NK-92 (cell line): ENCODE data around the gene SVIL.

ENCODE experiments used
- DNase-seq: peaks from one replicate; lab custom pipeline; 2025; ENCODE audit not compliant: unreplicated experiment; lab: John Stamatoyannopoulos, UW

The SVIL gene, protein sequence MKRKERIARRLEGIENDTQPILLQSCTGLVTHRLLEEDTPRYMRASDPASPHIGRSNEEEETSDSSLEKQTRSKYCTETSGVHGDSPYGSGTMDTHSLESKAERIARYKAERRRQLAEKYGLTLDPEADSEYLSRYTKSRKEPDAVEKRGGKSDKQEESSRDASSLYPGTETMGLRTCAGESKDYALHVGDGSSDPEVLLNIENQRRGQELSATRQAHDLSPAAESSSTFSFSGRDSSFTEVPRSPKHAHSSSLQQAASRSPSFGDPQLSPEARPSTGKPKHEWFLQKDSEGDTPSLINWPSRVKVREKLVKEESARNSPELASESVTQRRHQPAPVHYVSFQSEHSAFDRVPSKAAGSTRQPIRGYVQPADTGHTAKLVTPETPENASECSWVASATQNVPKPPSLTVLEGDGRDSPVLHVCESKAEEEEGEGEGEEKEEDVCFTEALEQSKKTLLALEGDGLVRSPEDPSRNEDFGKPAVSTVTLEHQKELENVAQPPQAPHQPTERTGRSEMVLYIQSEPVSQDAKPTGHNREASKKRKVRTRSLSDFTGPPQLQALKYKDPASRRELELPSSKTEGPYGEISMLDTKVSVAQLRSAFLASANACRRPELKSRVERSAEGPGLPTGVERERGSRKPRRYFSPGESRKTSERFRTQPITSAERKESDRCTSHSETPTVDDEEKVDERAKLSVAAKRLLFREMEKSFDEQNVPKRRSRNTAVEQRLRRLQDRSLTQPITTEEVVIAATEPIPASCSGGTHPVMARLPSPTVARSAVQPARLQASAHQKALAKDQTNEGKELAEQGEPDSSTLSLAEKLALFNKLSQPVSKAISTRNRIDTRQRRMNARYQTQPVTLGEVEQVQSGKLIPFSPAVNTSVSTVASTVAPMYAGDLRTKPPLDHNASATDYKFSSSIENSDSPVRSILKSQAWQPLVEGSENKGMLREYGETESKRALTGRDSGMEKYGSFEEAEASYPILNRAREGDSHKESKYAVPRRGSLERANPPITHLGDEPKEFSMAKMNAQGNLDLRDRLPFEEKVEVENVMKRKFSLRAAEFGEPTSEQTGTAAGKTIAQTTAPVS (N-terminal part only)

DNA sequence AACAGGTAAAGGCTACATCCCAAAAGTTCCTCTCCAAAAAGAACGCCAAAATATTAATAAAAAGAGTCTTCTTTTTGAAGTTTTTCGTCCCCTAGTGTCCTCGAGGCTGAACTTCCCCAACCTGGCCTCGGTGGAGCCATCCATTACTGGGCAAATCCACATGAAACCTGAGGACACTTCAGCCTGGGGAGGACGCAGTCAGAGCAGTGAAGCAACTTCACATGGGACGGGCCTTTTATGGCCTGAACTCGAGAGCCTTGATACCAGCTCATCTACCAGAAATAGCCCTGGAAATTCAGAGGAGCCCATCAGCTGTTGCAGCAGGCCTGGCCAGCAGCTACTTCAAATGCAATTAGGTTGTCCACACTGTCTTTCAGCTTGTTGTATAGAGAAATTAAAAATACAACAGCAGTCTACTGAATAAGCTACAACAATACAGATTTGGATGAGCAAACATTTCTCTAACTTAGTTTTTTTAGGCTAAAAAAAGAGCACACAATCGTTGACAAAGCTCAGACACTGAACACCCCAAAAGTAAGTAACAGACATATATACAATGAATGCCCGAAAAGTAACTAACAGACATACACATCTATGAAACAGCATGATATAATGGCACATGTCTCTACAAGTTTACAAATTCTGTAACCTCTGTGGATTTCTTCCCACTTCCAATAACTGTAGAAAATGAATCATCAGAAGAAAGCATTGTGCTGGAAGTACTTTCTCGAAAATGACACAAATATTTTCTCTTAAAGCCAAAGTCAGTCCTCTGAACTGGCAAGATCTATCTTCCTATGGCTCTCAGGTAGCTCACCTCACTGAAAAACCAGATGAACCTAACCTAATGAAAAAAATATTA is at the start of gene SVIL:
TSS of gene SVIL (minus strand) at position 208 of the 862 bp plus-strand sequence. CDS start 79,913 bp downstream, outside the sequence.
- no peak for DNase-seq

DNA sequence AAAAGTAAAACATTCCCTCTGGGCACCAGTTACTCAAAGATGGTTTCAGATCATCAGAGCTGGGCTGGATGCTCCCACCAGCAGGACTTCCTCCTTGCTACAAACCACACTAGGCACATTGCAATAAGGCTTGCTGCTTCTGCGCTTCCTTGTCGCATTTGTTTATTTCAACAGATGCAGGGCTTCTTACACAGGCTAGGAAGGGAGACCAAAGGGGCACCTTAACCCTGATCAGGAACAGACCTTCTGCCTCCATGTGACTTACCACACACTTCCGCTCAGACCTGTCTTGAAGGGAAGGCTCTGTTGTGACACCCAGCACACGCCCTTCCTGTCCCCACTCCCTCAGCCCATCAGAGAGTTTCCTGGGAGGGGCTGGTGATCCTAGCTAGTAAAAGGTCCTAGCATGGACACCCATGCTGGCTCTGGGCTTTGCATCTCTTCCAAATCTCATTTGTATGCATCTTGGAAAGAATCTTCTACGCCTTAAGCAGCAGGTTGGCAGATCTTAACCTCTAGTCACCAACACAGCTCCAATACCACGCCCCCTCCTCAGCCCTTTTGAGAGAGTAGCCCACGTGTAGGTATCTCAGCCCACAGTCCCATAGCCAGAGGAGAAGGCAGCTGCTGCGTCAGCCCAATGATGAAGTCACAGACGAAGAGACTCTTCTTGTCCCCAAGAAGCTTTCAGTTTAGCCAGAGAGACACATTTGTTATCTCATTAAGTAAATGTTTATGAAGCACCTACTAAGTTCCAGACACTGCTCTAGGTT is 47.1 kb upstream of the SVIL start:
- DNase-seq = no peak

DNA sequence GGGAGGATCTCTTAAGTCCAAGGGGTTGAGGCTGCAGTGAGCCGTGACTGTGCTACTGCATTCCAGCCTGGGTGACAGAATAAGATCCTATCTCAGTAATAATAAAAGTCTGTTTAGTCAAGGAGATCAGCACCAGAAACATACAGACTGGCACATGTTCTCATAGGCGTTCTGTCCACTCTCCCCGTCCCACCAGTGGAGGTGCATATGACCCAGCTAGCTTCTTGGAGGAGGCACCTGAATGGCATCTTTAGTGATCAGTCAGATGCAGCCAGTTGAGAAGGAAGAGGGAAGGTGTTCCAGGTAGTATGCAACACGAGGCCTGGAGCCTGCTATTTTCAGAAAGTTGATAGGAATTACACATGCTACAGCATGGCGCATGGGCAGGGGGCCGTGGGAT is 45.3 kb upstream of the SVIL start:
- no peak for DNase-seq

DNA sequence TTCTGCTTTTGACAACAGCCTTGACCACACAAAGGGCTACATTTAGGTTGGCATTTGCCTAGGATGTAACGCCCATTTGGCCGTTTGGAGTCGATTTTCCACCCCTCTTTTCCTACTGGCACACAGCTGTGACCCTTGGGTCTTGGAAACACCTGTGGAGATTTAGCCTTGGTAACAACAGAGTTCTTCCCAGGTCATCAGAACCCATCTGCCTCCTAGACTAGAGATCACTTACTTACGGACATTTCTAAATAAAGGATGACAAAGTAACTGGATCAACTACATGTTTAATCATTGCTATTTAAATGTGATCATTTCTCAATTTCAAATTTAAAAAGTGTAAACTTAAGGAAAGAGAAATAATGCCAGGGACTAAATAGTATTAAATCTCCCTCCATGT is 42.0 kb upstream of the SVIL start:
- no peak for DNase-seq

DNA sequence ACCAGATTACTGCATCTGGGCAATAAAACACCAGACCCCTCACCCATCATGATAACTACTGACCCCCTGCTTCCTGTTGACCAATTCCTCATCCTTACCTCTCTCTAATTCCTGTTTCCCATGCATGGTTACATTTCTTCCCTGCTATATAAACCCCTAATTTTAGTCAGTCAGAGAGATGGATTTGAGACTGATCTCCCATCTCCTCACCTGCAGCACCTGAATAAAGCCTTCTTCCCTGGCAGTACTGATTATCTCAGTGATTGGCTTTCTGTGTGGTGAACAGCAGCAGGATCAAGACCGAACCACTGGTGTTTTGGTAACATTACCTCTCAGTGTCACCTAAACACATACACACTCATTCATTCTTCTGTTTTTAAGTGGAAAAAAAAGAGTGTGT is 41.2 kb upstream of the SVIL start:
- DNase-seq = no peak

DNA sequence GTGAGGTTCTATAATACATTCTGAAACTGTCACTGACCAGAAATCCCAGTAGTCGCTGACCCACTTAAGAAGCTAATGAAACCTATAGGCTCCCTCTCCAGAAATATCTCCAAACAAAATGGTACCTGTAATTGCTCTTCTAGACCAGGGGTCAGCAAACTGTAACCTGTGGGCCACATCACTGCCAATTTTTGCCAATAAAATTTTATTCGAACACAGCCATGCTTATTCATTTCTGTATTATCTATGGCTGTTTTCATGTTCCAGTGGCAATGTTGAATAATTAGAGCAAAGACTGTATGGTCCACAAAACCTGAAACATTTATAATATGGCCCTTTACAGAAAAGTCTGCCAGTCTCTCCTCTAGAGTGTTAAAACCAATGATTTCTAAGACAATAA is 37.2 kb upstream of the SVIL start:
- DNase-seq = no peak

DNA sequence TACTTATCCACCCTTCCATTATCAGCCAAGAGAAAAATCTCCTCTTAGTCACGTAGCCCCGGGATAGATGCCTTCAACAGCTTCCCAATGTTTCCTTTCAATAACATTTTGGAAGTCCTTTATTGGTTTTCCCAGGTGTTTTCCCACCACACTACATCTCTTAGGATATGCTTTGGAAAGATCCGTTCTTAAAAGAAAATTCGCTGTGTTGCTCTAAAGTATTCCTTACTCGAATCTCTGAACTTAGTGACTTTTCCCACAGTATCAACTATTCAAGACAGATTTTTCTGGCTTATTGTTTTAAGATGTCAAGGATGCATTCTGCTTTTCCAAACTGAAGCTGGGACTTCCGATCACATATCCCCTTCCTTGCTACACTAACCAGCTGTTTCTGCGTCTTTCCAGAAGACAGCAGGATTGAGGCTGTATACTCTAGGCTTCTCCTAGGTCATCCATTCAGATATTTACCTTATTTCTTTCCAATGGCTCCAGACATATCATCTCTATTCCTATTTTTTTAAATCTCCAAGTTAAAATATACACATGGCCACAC is 36.5 kb upstream of the SVIL start:
- DNase-seq = no peak

DNA sequence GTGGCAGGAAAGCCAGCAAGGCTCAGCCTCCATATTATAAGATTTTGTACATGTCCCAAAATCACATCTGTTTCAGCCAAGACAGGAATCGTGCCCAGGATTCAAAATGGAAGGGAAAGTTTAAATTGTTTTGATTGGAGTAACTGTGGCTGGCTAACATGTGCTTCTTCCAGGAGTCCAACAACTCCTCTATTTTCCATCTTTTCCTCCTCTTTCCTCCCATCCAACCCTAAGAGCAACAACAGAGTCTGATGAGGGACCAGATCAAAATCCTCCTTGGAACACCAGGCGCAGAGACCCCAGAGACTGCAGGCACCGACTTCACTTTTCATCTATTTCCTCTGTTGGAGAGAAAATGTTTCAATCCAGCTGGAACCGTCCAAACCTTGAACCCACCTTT is 36.0 kb upstream of the SVIL start:
- no peak for DNase-seq

DNA sequence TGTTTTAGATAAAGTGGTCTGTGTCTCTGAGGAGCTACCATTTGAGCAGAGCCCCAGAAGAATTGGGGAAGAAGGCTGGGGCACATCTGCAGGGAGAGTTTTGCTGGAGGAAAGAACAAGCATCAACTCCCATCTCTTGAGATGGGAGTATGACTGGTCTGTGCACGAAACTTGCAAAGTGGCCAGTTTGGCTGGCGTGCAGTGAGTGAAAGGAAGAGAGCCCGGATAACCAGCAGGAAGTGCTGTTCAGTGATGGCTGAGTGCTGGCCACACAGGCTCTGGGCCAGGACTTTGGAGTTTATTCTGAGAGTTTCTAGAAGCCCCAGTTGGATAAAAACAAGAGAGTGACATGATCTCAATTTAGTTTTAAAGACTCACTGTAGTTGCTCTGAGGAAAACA is 34.4 kb upstream of the SVIL start:
- DNase-seq = no peak

DNA sequence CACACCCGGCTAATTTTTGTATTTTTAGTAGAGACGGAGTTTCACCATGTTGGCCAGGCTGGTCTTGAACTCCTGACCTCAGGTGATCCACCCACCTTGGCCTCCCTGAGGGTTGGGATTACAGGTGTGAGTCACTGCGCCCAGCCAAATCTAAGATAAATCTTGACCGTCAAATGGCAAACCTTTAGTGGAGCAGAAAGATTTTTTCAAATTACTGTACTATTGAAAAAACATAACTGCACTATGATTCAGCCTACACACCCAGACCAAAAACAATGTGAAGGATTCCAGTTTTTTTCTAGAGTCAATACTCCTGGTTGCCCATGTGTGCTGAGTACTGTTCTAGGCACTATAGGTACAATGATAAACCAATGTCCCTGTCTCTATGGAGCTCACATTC is 33.9 kb upstream of the SVIL start:
- no peak for DNase-seq

DNA sequence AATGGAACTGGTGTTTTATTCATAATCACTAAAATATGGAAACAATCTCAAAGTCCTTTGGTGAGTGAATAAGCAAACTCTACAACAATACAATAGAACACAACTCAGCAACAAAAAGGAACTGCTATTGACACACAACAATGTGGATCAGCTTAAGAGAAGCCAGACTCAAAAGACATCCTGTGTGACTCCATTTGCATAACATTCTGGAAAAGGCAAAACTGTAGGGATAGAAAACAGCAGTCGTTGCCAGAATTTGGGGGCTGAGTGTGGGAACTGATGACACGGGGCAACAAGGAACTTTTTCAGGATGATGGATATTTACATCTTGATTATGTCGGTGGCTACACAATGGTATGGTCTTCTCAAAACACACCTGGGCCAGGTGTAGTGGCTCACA is 32.4 kb upstream of the SVIL start:
- no peak for DNase-seq

DNA sequence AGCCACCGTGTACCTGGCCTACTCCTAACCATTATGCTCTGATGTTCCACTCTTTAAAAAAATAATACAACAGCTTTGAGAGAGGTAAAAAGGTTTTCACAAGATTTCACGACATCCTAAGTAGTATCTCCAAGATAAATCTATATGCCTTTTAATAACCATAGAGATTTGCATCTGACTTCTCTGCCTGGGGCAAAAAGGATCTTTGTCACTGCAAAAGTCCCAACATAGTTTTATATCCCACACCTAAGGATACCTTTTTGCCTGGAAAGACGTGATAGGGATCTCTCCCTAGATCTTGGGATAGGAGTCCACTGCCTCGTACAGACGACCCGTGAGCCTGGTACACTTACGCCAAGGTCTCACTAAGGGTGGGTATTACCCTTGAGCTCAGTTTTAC is 31.4 kb upstream of the SVIL start:
- no peak for DNase-seq

DNA sequence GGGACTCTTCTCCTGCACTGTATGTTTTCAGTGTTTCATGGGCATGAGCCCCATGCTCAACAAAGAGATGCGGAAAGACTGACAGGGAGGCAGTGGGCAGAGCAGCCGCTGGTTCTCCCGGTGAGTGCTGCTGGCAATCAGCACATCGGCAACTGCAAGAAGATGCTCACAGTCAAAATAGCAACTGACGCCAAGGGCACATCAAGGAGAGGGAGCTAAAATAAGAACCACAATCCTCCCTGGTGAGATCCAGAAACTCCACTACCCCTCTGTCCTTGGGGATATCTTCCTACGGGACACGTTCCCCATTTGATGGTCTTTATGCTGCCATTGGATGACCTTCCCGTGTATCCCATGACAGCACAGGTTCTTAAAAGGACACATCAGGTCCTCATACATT is 28.9 kb upstream of the SVIL start:
- no peak for DNase-seq

DNA sequence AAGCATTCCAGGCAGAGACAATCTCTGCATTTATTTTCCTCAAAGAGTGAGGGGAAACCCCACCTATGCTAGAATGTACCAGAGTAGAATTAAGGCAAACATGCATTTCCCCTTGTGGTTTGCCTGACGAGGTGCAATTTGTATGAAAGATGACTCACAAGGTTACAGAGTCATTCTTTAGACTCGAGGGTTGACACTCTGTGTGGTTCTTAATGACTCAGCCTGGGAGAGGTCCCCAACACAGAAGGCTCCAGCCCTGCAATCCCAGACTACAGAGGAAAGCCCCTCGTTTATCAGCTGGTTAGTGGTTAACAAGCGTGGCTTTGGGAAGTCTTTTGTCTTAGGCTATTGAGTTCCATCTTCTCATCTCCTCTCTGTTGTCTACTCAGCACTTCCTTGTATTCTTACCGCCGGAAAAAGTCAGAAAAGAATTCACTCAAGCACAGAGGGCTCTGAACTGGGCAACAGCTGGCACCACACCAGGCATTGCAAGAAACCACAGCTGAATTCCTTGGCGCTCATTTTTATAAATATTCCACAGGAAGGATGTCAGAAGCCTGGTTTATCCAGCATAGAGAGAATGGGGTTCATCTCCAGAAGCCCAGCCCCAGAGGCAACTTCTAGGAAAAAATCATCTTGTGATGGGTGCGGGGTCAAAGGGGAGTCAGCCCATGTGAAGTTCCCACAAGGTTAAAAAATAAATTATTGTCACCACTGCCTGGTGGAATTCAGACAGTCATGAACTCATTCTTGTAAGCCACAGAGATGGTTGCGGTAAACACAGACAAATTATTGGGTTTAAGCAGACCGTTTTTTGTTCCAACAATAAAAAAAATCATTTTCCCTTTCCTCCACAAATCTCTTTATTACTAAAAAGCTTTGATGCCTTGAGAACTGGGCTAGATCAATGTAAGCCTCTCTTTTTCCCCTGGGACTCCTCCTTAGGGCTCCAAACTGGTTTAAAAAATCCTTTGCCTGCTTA is 24.5 kb upstream of the SVIL start:
- DNase-seq = no peak

DNA sequence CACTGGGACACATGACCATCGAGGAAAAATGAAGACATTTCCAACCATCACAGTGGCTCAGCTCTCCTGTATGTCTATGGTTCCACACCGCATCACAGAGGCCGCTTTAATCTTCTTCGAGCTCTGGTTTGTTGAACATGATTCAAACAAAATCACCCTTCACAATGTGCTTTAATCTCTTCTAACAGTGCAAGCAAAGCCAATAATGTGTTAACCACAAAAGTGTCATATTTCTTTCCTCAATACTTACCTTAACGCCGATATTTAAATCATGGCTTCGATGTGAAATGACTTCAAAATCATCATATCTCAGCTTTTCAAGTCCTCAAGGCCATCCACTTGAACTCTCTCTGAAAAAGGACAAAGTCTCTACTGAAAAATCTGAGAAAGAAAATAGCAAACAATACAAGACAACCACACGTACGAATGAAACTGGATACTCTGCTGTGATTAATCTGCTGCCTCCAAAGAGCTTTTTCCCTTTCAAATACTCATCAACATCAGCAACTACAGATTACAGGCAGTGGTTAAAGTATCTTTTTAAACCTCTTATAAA is 23.0 kb upstream of the SVIL start:
- DNase-seq = no peak

DNA sequence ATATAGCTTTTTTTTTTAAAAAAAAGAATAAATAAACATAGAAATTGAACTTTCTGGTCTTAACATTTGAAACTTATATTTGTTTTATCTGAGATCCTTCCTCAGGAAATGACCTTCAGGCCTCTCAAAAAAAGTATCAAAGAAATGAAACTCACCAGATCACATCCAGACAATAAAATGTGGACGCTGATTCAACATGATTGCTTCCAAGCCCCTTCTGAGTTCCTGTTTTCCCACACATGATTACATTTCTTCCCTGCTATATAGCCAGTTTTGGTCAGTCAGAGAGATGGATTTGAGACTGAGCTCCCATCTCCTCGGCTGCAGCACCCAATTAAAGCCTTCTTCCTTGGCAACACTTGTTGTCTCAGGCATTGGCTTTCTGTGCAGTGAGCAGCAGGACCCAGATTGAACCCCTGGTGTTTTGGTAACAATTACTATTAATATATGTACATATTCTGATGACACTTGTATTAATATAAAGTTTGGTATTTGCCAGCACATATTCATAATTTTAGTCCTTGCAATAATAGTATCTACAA is 21.8 kb upstream of the SVIL start:
- DNase-seq = no peak

DNA sequence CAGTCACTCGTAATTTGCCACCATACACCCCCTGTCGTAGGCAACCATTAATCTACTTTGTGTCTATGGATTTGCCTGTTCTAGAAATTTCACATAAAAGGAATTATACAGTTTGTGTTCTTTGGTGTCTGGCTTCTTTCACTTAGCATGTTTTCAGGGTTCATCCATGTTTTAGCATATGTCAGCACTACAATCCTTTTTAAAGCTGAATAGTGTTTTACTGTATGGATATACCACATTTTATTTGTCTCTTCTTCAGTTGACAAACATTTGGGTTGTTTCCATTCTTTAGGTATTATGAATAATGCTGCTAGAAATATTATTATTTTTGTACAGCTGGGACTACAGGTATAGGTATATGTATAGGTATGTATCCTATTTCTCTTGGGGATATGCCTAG is 17.4 kb upstream of the SVIL start:
- no peak for DNase-seq

DNA sequence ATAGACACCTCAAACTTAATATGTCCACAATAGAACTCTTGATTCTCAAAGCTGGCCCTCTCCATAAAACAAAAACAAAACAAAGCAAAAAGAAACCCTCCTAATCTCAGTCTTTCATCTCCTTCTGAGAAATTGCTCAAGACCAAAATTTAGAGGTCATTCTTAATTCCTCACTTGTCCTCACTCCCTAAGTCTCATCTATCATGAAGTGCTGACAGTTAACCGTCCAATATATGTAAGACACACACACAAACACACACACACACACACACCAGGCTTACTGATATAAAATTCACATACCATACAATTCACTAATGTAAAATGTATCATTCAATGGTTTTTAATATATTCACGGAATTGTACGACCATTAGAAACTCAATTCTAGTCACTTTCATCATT is 17.0 kb upstream of the SVIL start:
- DNase-seq = no peak
